Left ventricle myocardium inferior (tissue), 1 donor: ENCODE measurements around the gene TRAFD1. TPM values are rescaled to one million over a fixed set of nuclear protein-coding genes. Genes with fewer than 3 reads are reported as not detected.
"Not testable (repeated sequence)": the region's sequence is repeated elsewhere in the genome, so short reads cannot be mapped to it uniquely, and the experiment has no call there.

Experiments
- DNase-seq: peaks from one replicate; pipeline ENCODE4 v3.0.0-alpha.2; 2020
- H3K27ac ChIP-seq: fragments of 200-600 bp; replicated peaks from 2 replicates; pipeline ENCODE4 v1.8.0; 2021
- H3K27me3 ChIP-seq: fragments of 200-600 bp; 2 replicates; pipeline ENCODE4 v1.8.0; 2021; ENCODE audit warnings: low read depth
- H3K36me3 ChIP-seq: fragments of 200-600 bp; 2 replicates; pipeline ENCODE4 v1.8.0; 2021
- H3K4me1 ChIP-seq: fragments of 200-600 bp; 2 replicates; pipeline ENCODE4 v1.8.0; 2021
- H3K4me3 ChIP-seq: fragments of 200-600 bp; 2 replicates; pipeline ENCODE4 v1.8.0; 2021; ENCODE audit warnings: mild to moderate bottlenecking, moderate library complexity
- H3K9me3 ChIP-seq: fragments of 200-600 bp; replicated peaks from 2 replicates; pipeline ENCODE4 v1.8.0; 2021
- CTCF ChIP-seq: fragments of 200-600 bp; IDR thresholded peaks from 2 replicates; pipeline ENCODE4 v1.8.0; 2021; ENCODE audit warnings: antibody characterized with exemption, mild to moderate bottlenecking, borderline replicate concordance
- intact Hi-C: fragments of 100-400 bp; cut with micrococcal nuclease; formaldehyde crosslinking; loops from one replicate; pipeline ENCODE4 v1.11.0; 2022
- total RNA-seq: library from RNA; stranded (reverse); fragmentation: NEBNext Ultra II Directional; extraction: Animal tissue kit (Norgen Biotek cat#: 25700); gene quantifications from one replicate; pipeline ENCODE4 v1.2.1, GENCODE V29; 2021
- donor health status: DM: no; HTN: yes; CAD: no; lungs with severe emphysema.

TRAFD1 gene
- total RNA-seq, 1 donor from 2014 or later: 19.8 TPM

- intact Hi-C loops: no loop called here
- H3K9me3 ChIP-seq: no peaks in the 10 kb centered on the region
- no peak overlapping the region for H3K27ac ChIP-seq
- peaks cover 6% of the 10 kb centered on the region for H3K36me3 ChIP-seq
- no peak for DNase-seq
- no peaks in the 10 kb centered on the region for H3K27me3 ChIP-seq
- no peak overlapping the region for H3K4me3 ChIP-seq
- no peak for TF ChIP-seq CTCF
- peaks cover 71% of the 10 kb centered on the region for H3K4me1 ChIP-seq
Observed at GRCh38 chr12:112105891-112106290, 19.5 kb upstream of the TRAFD1 start.

GRCh38 chr12:112107306-112108201, 17.8 kb upstream of the TRAFD1 start:
- H3K4me1 ChIP-seq: peaks cover 71% of the 10 kb centered on the region
- H3K27ac ChIP-seq: peak overlapping the region; percentile 99
- H3K9me3 ChIP-seq: no peaks in the 10 kb centered on the region
- TF ChIP-seq CTCF: no peak
- no peaks in the 10 kb centered on the region for H3K36me3 ChIP-seq
- H3K4me3 ChIP-seq: peak overlapping the region; percentile 95
- intact Hi-C loops: no loop called here
- no peaks in the 10 kb centered on the region for H3K27me3 ChIP-seq
- no peak for DNase-seq

- peak within 1 kb of the TSS; percentile 95 for H3K4me3 ChIP-seq
- intact Hi-C loops: no loop called here
- H3K4me1 ChIP-seq: peaks cover 62% of the 10 kb centered on the region
- DNase-seq: peak; percentile 92
- H3K27ac ChIP-seq: peak within 1 kb of the TSS; percentile 99
- TF ChIP-seq CTCF: no peak
- no peaks in the 10 kb centered on the region for H3K36me3 ChIP-seq
- H3K9me3 ChIP-seq: no peaks in the 10 kb centered on the region
- H3K27me3 ChIP-seq: no peaks in the 10 kb centered on the region
Observed at GRCh38 chr12:112108202-112109079, 16.9 kb upstream of the TRAFD1 start, which contains the start of gene NAA25. NAA25 (minus strand) TSS chr12:112108783; CDS start chr12:112108773, 10 bp downstream.

- H3K36me3 ChIP-seq, H3K27ac ChIP-seq, intact Hi-C loops, H3K27me3 ChIP-seq, DNase-seq, H3K4me3 ChIP-seq, H3K9me3 ChIP-seq: not testable (repeated sequence)
- H3K4me1 ChIP-seq: peaks cover 38% of the 10 kb centered on the region
Observed at GRCh38 chr12:112110787-112111662, 14.3 kb upstream of the TRAFD1 start.

GRCh38 chr12:112111931-112112330, 13.4 kb upstream of the TRAFD1 start:
- intact Hi-C loops: no loop called here

More at GRCh38 chr12:112111931-112112330, 13.4 kb upstream of the TRAFD1 start:
- no peak for DNase-seq
- Histone ChIP-seq H3K36me3 (no peaks in the 10 kb centered on the region), H3K27me3 (no peaks in the 10 kb centered on the region), H3K4me1 (peaks cover 38% of the 10 kb centered on the region), H3K27ac (no peak overlapping the region), H3K9me3 (no peaks in the 10 kb centered on the region), H3K4me3 (no peak overlapping the region)
- TF ChIP-seq CTCF: no peak
